Adrenal gland (tissue), 5 donors: ENCODE data around the gene ETV3.

Experiments used
- CTCF ChIP-seq, 6 experiments: fragments of 450-650 bp in 4 of 6; fragments of 200-600 bp in 2 of 6; sonication (generic) in 1 of 6; IDR thresholded peaks; 1 replicate in 5 of 6; 2 replicates in 1 of 6; pipeline versions ENCODE4 v1.5.1 to v1.8.0; 2016 to 2021; ENCODE audit warnings: antibody characterized with exemption in 6 of 6, mild to moderate bottlenecking in 2 of 6, moderate library complexity in 1 of 6
- POLR2A ChIP-seq, 2 donors: fragments of 450-650 bp; IDR thresholded peaks; one replicate each; pipeline ENCODE4 v1.6.1; 2017; ENCODE audit warnings: antibody characterized with exemption in 2 of 2, mild to moderate bottlenecking in 2 of 2, moderate library complexity in 1 of 2
- donor health status: DM: no; HTN: no; CAD: no.

- TF ChIP-seq CTCF (IDR thresholded peaks at IDR 0.05): no peak
- no peak for TF ChIP-seq POLR2A (IDR thresholded peaks at IDR 0.05)
Observed at GRCh38 chr1:157110003-157110402, 28.2 kb downstream of the ETV3 start.
